GM18873 (cell line): Measurements from ENCODE around the gene HOXC9.

Experiments used
- ATAC-seq: cut with Tn5 transposase; IDR thresholded peaks from one replicate; pipeline ENCODE4 v1.9.1; 2021; ENCODE audit warnings: mild to moderate bottlenecking, moderate library complexity, moderate number of reproducible peaks; ENCODE audit not compliant: unreplicated experiment, low FRiP score

Gene HOXC9

GRCh38 chr12:54049108-54049507 lies 49.1 kb downstream of the HOXC9 start:
- ATAC-seq: no peak

- ATAC-seq: no peak
Measured at GRCh38 chr12:54050482-54050810, 50.5 kb downstream of the HOXC9 start.

- ATAC-seq: no peak
Measured at GRCh38 chr12:54051026-54051842, 51.3 kb downstream of the HOXC9 start.

- no peak for ATAC-seq
Measured at GRCh38 chr12:54051874-54052437, 52.0 kb downstream of the HOXC9 start.

- no peak for ATAC-seq
Measured at GRCh38 chr12:54052438-54053002, 52.6 kb downstream of the HOXC9 start.
